Naive B cell (primary cell): ENCODE measurements around the gene BMF. TPM values are rescaled to one million over a fixed set of nuclear protein-coding genes. Genes with fewer than 3 reads are reported as not detected.

Experiments
- ATAC-seq, 2 donors: fragments of 150-1000 bp; cut with Tn5 transposase; 2 replicates each; pipeline ENCODE4 v1.10.0; 2021; ENCODE audit warnings: low read depth in 2 of 2, mild to moderate bottlenecking in 2 of 2, moderate library complexity in 2 of 2
- DNase-seq: peaks from one replicate; pipeline ENCODE4 v3.0.0; 2022
- H3K27ac Mint-ChIP-seq, 6 donors: one replicate each; pipeline ENCODE4 v1.8.0; 2020 to 2022; ENCODE audit warnings: mild to moderate bottlenecking in 6 of 6, mixed read lengths in 6 of 6, moderate library complexity in 5 of 6, inconsistent platforms in 2 of 6
- H3K27me3 Mint-ChIP-seq, 3 donors: one replicate each; pipeline ENCODE4 v1.8.0; 2021 to 2022; ENCODE audit warnings: mixed read lengths in 3 of 3, mild to moderate bottlenecking in 1 of 3
- H3K36me3 Mint-ChIP-seq, 2 donors: one replicate each; pipeline ENCODE4 v1.8.0; 2020 to 2022; ENCODE audit warnings: mixed read lengths in 2 of 2, inconsistent platforms in 1 of 2, mild to moderate bottlenecking in 1 of 2
- H3K4me1 Mint-ChIP-seq, 3 donors: one replicate each; pipeline ENCODE4 v1.8.0; 2020 to 2022; ENCODE audit warnings: mixed read lengths in 3 of 3, inconsistent platforms in 1 of 3, mild to moderate bottlenecking in 1 of 3, moderate library complexity in 1 of 3
- H3K4me3 Mint-ChIP-seq, 8 donors: one replicate each; pipeline ENCODE4 v1.8.0; 2020 to 2022; ENCODE audit warnings: mild to moderate bottlenecking in 8 of 8, mixed read lengths in 8 of 8, moderate library complexity in 8 of 8, inconsistent platforms in 2 of 8
- H3K9me3 Mint-ChIP-seq, 7 donors: one replicate each; pipeline ENCODE4 v1.8.0; 2020 to 2022; ENCODE audit warnings: mixed read lengths in 7 of 7, mild to moderate bottlenecking in 5 of 7, inconsistent platforms in 2 of 7, moderate library complexity in 1 of 7
- polyA plus RNA-seq, 6 donors: library from polyadenylated mRNA; unstranded; fragments of 300-500 nt; fragmentation: Illumina TruSeq; gene quantifications; one replicate each; pipeline ENCODE4 v1.2.3, GENCODE V29; 2021; ENCODE audit warnings: low read depth in 6 of 6

The BMF gene
- polyA plus RNA-seq, 6 donors from 2014 or later: 0.66 to 7.7 (median 5.5) TPM

DNA sequence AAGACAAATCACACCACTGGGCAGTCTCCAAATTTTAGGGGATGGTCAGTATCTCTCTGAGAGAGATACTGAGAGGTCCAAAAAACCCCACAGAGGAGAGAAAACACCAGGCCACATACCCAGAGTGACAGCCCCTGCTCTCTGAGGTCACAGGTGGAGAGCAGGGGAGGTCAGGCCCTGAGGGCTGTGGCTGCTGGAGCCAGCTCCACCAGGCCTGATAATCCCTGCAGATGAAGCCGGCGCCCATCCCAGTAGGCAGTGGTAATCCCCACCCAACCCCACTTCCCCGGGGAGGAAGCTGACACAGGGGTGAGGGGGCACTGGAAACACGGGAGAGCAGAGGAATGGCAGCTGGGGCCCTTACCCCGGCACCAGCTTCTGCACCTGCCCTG is 38.5 kb downstream of the BMF start:
- Mint-ChIP-seq H3K27me3 (peaks cover 0 to 4% (median 0%) of the 10 kb centered on the region in 3 donors), H3K4me1 (peaks cover 13 to 38% (median 23%) of the 10 kb centered on the region in 3 donors), H3K9me3 (no peaks in the 10 kb centered on the region), H3K27ac (peak overlapping the region in 3 of 6 donors; percentile 42 to 86 (median 66)), H3K4me3 (peak overlapping the region in 3 of 8 donors; percentile 30 to 73 (median 43)), H3K36me3 (no peaks in the 10 kb centered on the region)
- ATAC-seq (no peak), DNase-seq (no peak)

DNA sequence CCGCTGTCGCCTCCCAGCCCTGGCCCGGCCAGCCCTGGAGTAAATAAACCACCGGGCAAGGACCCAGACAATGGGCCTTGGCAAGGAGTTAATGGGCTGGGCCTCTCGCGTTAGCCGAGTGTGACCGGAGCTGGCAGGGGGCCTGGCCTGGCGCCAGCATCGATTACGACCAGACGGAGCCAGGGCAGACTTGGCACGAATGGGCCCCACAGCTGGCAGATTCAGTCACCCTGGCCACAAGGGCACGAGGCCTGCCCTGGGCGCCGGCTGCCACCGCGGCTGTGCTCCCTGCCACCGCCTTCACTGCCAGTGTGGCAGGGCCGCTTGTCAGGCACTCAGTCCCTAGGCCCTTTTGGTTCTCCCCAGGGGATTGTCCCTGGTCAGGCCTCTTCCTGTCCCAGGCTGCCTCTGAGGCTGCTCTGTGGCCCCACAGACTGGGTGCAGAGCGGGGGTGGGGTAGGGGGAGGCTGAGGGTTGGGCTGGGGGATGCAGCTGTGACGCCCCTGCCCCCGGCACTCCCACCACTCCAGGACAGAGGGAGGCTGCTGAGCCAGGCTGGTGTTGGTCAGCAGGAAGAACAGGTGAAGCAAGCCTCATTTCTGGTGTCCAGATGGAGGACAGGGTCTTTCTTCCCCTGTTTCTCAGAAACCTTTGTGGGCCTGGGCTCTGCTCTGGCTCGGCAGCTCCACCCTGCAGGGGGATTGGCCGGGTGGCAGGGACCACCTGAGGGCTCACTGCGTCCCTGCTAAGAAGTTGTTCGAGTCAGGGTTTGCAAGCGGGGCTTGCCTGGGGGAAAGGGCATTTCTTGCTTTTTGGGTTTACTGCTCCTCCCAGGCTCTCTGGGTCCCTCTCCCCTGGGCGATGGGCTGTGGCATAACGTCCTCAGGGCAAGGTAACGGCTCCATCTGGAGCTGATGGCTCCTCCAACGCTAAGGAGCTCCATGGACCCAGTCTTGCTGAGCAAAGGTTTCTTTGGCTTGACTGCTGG is 39.2 kb downstream of the BMF start:
- H3K4me1 Mint-ChIP-seq: peaks cover 20 to 45% (median 30%) of the 10 kb centered on the region in 3 donors
- H3K27ac Mint-ChIP-seq: peak overlapping the region in 3 of 6 donors; percentile 7 to 86 (median 66)
- peaks cover 0 to 4% (median 0%) of the 10 kb centered on the region in 3 donors for H3K27me3 Mint-ChIP-seq
- H3K4me3 Mint-ChIP-seq: peak overlapping the region in 4 of 8 donors; percentile 18 to 73 (median 39)
- no peaks in the 10 kb centered on the region for H3K9me3 Mint-ChIP-seq
- H3K36me3 Mint-ChIP-seq: no peaks in the 10 kb centered on the region
- DNase-seq (peak; percentile 48), ATAC-seq (peak; percentile 54 to 68)

DNA sequence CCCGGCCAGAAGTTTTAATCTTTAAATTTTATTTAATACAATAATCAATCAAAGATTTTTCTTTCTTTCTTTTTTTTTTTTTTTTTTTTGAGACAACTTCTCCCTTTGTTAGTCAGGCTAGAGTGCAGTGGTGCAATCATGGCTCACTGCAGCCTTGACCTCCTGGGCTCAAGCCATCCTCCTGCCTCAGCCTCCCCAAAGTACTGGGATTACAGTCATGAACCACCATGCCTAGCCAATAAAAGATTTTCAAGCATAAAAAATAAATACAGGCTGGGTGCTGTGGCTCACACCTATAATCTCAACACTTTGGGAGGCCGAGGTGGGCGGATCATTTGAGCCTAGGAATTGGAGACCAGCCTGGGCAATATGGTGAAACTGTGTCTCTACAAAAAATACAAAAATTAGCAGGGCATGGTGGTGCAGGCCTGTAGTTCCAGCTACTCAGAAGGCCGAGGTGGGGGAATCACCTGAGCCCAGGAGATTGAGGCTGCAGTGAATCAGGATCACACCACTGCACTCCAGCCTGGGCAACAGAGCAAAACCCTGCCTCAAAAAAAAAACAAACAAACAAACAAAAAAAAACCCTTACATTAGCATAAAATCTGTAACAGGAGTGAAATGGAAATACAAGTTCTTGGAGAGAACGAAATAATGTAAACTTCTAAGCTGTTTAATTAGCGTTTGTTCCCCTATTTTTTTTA is 40.6 kb downstream of the BMF start:
- ATAC-seq (no peak), DNase-seq (no peak)
- H3K27me3 Mint-ChIP-seq: peaks cover 0 to 4% (median 0%) of the 10 kb centered on the region in 3 donors
- peaks cover 27 to 40% (median 28%) of the 10 kb centered on the region in 3 donors for H3K4me1 Mint-ChIP-seq
- no peaks in the 10 kb centered on the region for H3K36me3 Mint-ChIP-seq
- no peak overlapping the region for H3K4me3 Mint-ChIP-seq
- peak overlapping the region in 1 of 6 donors; percentile 63 for H3K27ac Mint-ChIP-seq
- H3K9me3 Mint-ChIP-seq: no peaks in the 10 kb centered on the region

DNA sequence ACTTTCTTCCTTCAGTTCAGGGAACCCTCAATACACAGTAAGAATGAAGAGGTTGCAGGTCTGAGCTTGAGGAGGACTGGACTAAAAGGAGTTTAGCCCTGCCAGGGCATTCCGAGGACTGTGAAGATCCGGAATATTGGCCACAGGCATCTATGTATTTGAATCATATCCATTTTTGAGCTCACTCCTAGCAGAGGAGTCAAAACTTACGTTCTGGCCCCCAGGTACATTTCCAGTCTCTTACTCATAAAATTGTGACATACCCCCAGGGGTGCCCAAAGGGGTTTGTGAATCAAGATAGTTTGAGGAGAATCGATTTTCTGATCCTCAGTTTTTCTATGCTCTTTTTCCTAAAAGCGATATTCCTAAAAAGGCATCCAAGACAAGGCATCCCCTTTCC is 42.1 kb downstream of the BMF start:
- peaks cover 19 to 31% (median 21%) of the 10 kb centered on the region in 3 donors for H3K4me1 Mint-ChIP-seq
- H3K27ac Mint-ChIP-seq: no peak overlapping the region
- H3K27me3 Mint-ChIP-seq: no peaks in the 10 kb centered on the region
- ATAC-seq (no peak), DNase-seq (no peak)
- H3K36me3 Mint-ChIP-seq: no peaks in the 10 kb centered on the region
- H3K4me3 Mint-ChIP-seq: no peak overlapping the region
- H3K9me3 Mint-ChIP-seq: no peaks in the 10 kb centered on the region

DNA sequence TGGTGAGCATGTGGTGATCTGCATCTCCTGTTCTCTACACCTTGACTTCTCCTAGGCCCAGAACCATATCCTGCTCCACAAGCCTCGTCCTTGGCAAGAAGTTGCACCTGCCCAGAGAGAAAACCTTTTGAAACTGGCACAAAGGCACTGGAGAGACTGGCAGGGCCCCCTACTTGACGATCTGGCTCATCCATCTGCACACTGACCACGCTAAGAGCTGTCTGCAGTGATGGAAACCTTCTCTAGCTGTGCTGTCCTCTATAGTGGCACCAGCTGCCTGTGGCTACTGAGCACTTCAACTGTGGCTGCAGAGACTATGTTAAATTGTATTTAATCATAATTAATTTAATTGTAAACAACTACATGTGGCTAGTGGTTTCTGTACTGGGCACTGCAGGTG is 43.5 kb downstream of the BMF start:
- Mint-ChIP-seq H3K9me3 (no peaks in the 10 kb centered on the region), H3K27me3 (no peaks in the 10 kb centered on the region), H3K4me3 (peak overlapping the region in 2 of 8 donors; percentile 49 to 55), H3K36me3 (no peaks in the 10 kb centered on the region), H3K27ac (peak overlapping the region in 3 of 6 donors; percentile 23 to 95 (median 56)), H3K4me1 (peaks cover 19 to 28% (median 21%) of the 10 kb centered on the region in 3 donors)
- ATAC-seq (no peak), DNase-seq (no peak)

DNA sequence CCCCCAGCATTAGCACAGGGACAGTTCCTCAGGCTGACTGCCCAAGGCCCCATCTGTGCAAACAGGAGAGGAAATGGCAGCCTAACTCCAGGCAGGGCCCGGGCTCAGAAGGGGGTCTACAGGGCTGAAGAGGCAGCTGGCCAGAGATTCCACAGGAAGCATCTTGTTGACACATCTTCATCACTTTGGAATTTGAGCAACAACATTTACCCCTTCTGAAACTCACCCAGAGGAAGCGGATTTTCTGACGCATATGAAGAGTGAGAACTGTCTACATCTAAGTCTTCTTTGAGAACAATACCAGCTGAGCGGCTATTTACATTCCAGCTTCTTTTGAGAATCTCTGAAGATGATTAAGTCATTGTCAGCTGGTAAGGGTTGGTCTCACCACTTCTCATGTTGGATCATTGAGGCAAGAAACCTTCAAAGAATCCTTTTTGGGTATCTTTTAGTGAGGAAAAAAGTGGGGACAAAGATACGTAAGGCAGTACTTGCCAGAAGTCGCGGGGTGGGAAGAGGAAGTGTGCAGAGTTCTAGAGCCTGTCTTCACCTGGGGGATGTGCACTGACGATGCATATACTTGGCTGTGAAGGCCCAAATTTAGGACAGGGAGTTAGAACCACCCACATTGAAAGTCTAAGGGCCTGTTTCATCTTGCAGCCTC is 44.3 kb downstream of the BMF start:
- ATAC-seq (peak; percentile 75 to 80), DNase-seq (no peak)
- Mint-ChIP-seq H3K27me3 (no peaks in the 10 kb centered on the region), H3K4me3 (peak overlapping the region in 5 of 8 donors; percentile 2 to 55 (median 32)), H3K4me1 (peaks cover 14 to 22% (median 18%) of the 10 kb centered on the region in 3 donors), H3K9me3 (no peaks in the 10 kb centered on the region), H3K27ac (peak overlapping the region; percentile 23 to 95 (median 74)), H3K36me3 (no peaks in the 10 kb centered on the region)

DNA sequence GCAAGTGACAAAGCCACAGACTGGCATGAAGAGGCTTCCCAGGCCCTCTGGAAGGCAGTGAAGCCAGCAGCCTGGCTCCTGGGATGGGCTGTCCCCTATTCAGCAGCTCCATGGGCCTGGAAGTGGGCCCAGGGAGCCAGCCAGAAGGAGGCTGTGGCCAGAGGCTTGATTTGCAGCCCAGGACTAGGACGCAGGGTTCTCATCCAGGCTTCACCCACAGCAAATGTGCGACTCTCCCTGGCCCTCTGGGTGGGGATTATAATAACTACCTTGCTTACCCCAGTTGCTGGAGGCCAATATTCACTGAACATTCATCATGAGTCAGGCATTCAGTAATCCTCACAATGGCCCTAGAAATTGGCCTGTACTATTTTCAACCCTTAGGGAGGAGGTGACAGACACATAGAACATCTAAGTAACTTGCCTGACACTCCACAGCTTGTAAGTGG is 45.1 kb downstream of the BMF start:
- no peak for DNase-seq
- Mint-ChIP-seq H3K4me1 (peaks cover 16 to 23% (median 20%) of the 10 kb centered on the region in 3 donors), H3K27me3 (no peaks in the 10 kb centered on the region), H3K9me3 (no peaks in the 10 kb centered on the region), H3K4me3 (no peak overlapping the region), H3K27ac (peak overlapping the region in 4 of 6 donors; percentile 23 to 95 (median 77)), H3K36me3 (peaks cover 0 to 2% of the 10 kb centered on the region in 2 donors)
- ATAC-seq: no peak

DNA sequence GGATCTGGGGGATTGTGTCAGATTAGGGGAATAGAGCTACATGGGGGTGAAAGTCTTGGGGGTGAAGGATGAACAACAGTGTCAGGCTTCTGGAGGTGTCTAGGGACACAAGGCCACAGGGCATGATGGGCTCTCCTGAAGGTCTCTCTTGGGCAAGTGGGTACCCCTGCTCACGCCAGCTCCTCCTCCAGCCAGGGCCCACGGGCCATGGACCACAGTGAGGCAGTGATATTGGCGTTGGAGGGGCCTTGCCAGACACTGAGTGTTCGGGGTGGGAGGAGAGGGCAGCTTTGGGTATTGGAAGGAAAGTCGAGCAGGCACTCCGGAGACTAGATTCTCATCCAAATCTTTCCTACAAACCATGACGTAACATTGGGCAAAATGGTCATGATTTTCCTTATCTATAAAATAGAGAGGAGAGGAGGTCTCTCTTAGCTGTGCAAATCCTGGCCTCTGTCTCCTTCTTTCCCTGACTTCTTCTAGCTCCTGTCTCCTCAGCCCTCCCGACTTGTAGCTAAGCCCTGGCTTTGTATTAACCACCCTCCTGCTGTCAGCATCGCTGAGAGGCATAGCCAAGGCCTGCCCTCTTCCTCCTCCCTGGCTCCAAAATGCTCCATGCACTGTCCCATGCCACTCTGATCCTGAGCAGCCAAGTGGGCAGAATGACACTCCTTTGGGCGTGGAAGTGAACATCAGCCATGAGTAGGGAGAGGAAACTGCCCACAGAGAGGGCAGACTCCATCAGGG is 45.7 kb downstream of the BMF start:
- Mint-ChIP-seq H3K9me3 (no peaks in the 10 kb centered on the region), H3K36me3 (peaks cover 4 to 8% of the 10 kb centered on the region in 2 donors), H3K27me3 (no peaks in the 10 kb centered on the region), H3K27ac (peak overlapping the region in 2 of 6 donors; percentile 22 to 95), H3K4me3 (no peak overlapping the region), H3K4me1 (peaks cover 20 to 28% (median 26%) of the 10 kb centered on the region in 3 donors)
- DNase-seq (no peak), ATAC-seq (no peak)

DNA sequence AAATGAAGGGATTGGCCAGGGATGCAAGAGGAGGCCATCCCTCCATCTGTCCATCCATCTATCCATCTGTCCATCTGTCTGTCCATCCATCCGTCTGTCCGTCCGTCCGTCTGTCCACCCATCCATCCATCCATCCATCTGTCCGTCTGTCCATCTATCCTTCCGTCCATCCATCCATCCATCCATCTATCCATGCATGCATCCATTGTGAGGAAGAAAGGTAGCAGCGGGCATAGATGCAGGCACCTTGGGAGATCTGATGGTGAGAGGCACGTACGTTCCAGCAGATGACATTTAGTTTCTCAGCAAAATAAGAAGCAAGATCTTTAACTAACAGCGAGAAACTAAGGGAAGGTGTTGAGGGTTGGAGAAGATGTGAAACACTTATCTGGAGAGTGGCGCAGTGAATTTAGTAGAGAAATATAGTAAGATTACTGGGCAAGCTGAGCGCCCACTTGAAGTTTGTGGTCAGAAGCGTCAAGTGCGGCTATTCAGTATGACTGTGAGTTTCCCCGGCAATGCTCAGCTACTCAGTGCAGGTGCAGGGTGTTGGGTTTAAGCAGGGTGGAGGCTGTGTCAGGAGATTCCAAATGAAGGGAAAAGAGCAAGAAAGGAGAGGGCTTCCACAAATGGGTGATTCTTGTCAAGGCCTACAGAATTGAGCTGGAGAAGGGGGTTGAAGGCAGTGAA is 47.3 kb downstream of the BMF start:
- H3K4me1 Mint-ChIP-seq: peaks cover 20 to 36% (median 31%) of the 10 kb centered on the region in 3 donors
- H3K4me3 Mint-ChIP-seq: no peak overlapping the region
- DNase-seq (no peak), ATAC-seq (no peak)
- H3K36me3 Mint-ChIP-seq: peaks cover 4 to 10% of the 10 kb centered on the region in 2 donors
- no peaks in the 10 kb centered on the region for H3K9me3 Mint-ChIP-seq
- no peaks in the 10 kb centered on the region for H3K27me3 Mint-ChIP-seq
- no peak overlapping the region for H3K27ac Mint-ChIP-seq

DNA sequence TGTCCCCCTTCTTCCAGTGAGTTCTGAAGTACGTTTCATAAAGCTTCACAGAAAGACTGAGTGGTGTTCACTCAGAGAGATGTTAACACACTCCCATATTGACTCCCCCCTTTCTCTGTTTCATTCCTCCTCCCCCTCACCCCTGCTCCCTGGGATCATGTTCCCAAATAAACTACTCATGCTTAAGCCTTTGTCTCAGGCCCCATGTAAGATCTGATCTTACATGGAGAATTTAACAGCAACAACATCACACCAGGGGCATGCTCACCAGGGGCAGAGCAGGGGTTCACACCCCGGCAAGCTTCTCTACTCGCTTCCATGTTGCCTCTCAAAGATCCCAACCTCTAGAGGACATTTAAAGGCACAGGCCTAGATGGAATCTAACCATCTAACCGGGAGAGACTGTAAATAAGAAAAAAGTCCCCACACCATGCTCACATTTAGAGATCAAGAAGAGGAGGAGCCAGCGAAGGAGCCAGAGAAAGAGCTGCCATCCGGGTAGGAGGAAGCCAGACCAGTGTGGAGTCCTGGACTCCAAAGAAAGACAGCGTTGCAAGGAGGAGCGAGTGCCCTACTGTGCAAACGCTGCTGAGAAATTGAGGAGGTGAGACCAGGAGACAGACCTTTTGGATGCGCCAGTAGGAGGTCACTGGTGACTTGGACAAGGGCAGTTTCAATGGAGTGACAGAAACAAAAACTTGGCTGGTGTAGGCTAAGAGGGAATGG is 48.3 kb downstream of the BMF start:
- DNase-seq (no peak), ATAC-seq (no peak)
- Mint-ChIP-seq H3K4me3 (no peak overlapping the region), H3K9me3 (no peaks in the 10 kb centered on the region), H3K27ac (no peak overlapping the region), H3K27me3 (no peaks in the 10 kb centered on the region), H3K36me3 (peaks cover 4 to 10% of the 10 kb centered on the region in 2 donors), H3K4me1 (peaks cover 27 to 41% (median 36%) of the 10 kb centered on the region in 3 donors)

DNA sequence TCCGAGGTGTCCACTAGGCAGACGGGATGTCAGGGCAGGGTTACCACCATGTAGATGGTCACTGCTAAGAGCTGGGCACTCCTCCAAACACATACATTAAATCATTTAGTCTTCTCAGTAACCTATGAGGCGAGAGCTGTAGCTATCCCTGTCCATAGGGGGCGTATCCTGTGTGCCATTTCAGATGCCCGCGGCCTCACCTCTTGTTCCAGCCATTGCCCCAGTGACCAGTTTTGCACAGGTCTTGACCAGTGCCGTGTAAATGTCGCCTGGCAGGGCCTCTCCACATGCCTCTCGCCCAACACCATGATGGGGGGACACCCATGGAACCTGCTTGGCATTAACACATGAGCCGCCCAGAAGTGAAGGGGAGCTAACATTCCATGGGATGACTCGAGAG is 48.9 kb downstream of the BMF start:
- DNase-seq (no peak), ATAC-seq (no peak)
- H3K4me1 Mint-ChIP-seq: peaks cover 29 to 41% (median 38%) of the 10 kb centered on the region in 3 donors
- H3K27ac Mint-ChIP-seq: no peak overlapping the region
- no peaks in the 10 kb centered on the region for H3K27me3 Mint-ChIP-seq
- H3K36me3 Mint-ChIP-seq: peaks cover 4 to 10% of the 10 kb centered on the region in 2 donors
- H3K9me3 Mint-ChIP-seq: no peaks in the 10 kb centered on the region
- H3K4me3 Mint-ChIP-seq: no peak overlapping the region
